K562 (cell line): Measurements from ENCODE around the gene GAB2. TPM values are rescaled to one million over a fixed set of nuclear protein-coding genes. Genes with fewer than 3 reads are reported as not detected.

Source experiments
- CTCFL ChIP-seq: IDR thresholded peaks from 2 replicates; pipeline ENCODE4 v1.6.1; 2011; ENCODE audit warnings: borderline replicate concordance, low read depth, mild to moderate bottlenecking, moderate library complexity, low read length; ENCODE audit not compliant: insufficient read depth, poor library complexity, severe bottlenecking
- DLX4 ChIP-seq: fragments of 250-450 bp; sonication (Bioruptor Pico); IDR thresholded peaks from 2 replicates; pipeline ENCODE4 v1.6.1; 2021; ENCODE audit warnings: mild to moderate bottlenecking
- E2F4 ChIP-seq: sonication (generic); formaldehyde crosslinking; IDR thresholded peaks from 2 replicates; pipeline ENCODE4 v1.8.0; 2022; ENCODE audit warnings: mild to moderate bottlenecking, low read depth, missing genetic modification reagents
- ILK ChIP-seq: fragments of 450-650 bp; IDR thresholded peaks from 2 replicates; pipeline ENCODE4 v1.6.1; 2016; ENCODE audit warnings: missing genetic modification characterization, low read depth, mild to moderate bottlenecking, missing compliant biosample characterization, moderate library complexity, borderline replicate concordance
- KDM2B ChIP-seq: fragments of 250-450 bp; sonication (Bioruptor Pico); IDR thresholded peaks from 2 replicates; pipeline ENCODE4 v1.8.0; 2021; ENCODE audit warnings: mild to moderate bottlenecking, moderate library complexity
- MEIS2 ChIP-seq: fragments of 450-650 bp; IDR thresholded peaks from 2 replicates; pipeline ENCODE4 v1.6.1; 2014; ENCODE audit warnings: mild to moderate bottlenecking; ENCODE audit not compliant: partially characterized antibody
- MXD1 ChIP-seq: fragments of 250-450 bp; sonication (Bioruptor Pico); IDR thresholded peaks from 2 replicates; pipeline ENCODE4 v1.8.0; 2021; ENCODE audit warnings: borderline replicate concordance, mild to moderate bottlenecking, moderate library complexity; ENCODE audit not compliant: poor library complexity, severe bottlenecking
- NCOA2 ChIP-seq, 2 experiments: fragments of 450-650 bp; IDR thresholded peaks; 2 replicates each; pipeline ENCODE4 v1.6.1; 2018; ENCODE audit warnings: mild to moderate bottlenecking in 2 of 2, moderate library complexity in 1 of 2; ENCODE audit not compliant: partially characterized antibody in 2 of 2
- RBBP5 ChIP-seq: fragments of 200-600 bp; sonication (generic); IDR thresholded peaks from 2 replicates; pipeline ENCODE4 v1.6.1; 2012; ENCODE audit warnings: borderline replicate concordance, mild to moderate bottlenecking, low read length, control low read depth, inconsistent platforms; ENCODE audit not compliant: insufficient read depth, poor library complexity, severe bottlenecking
- TEAD4 ChIP-seq, 2 experiments: sonication (generic) in 1 of 2; formaldehyde crosslinking in 1 of 2; IDR thresholded peaks; 2 replicates each; pipeline versions ENCODE4 v1.6.1 to v1.8.0; 2012 to 2022; ENCODE audit warnings: borderline replicate concordance in 1 of 2, inconsistent platforms in 1 of 2, low read length in 1 of 2, mild to moderate bottlenecking in 1 of 2, missing genetic modification reagents in 1 of 2
- YBX1 ChIP-seq: fragments of 450-650 bp; IDR thresholded peaks from 2 replicates; pipeline ENCODE4 v1.7.1; 2016; ENCODE audit warnings: mild to moderate bottlenecking
- ZKSCAN1 ChIP-seq: fragments of 150-350 bp; IDR thresholded peaks from 2 replicates; pipeline ENCODE4 v1.6.1; 2016; ENCODE audit warnings: low read depth, low read length
- ZNF143 ChIP-seq: sonication (generic); formaldehyde crosslinking; IDR thresholded peaks from 2 replicates; pipeline ENCODE4 v1.9.0; 2022; ENCODE audit warnings: mild to moderate bottlenecking, missing genetic modification reagents
- ZNF253 ChIP-seq: fragments of 250-450 bp; sonication (Bioruptor Pico); conservative IDR thresholded peaks from 2 replicates; pipeline ENCODE4 v1.6.1; 2021; ENCODE audit warnings: mild to moderate bottlenecking
- ZNF316 ChIP-seq: fragments of 450-650 bp; IDR thresholded peaks from 2 replicates; pipeline ENCODE4 v1.6.1; 2016
- ZNF609 ChIP-seq: sonication (generic); formaldehyde crosslinking; IDR thresholded peaks from 2 replicates; pipeline ENCODE4 v1.8.1; 2023; ENCODE audit warnings: missing genetic modification reagents, mild to moderate bottlenecking, borderline replicate concordance
- polyA plus RNA-seq, 8 experiments: library from polyadenylated mRNA; depleted of rRNA in 4 of 8; stranded (reverse) in 5 of 8; unstranded in 3 of 8; fragments of >200 nt; fragmentation: Nextera tagmentation in 2 of 8; fragmentation: Illumina TruSeq in 1 of 8; extraction: Ambion mirVana in 2 of 8; extraction: Trizol in 1 of 8; gene quantifications; 2 replicates each; pipeline versions ENCODE4 v1.2.1 to v1.2.3, GENCODE V29; 2011 to 2014; ENCODE audit warnings: inconsistent platforms in 1 of 8, missing spikeins in 1 of 8
- total RNA-seq, 7 experiments: library from RNA; depleted of rRNA in 6 of 7; stranded (reverse); fragments of >200 nt in 6 of 7; fragmentation: Illumina TruSeq in 2 of 7; extraction: Trizol in 2 of 7; gene quantifications; 2 replicates each; pipeline versions ENCODE4 v1.2.1 to v1.2.3, GENCODE V29; 2011 to 2021; ENCODE audit warnings: low replicate concordance in 1 of 7

The GAB2 gene
- total and polyA plus RNA-seq, 9 of the 15 experiments (the other 6 are each of a cell fraction or from before 2014, with no cell fraction given): 2.3 to 35.2 (median 16.1) TPM

- TF ChIP-seq CTCFL (no peak), ZNF609 (CRISPR knock-in tag) (no peak), TEAD4 (IDR thresholded peaks at IDR 0.05; ENCODE audit: low read length) (no peak), TEAD4 (CRISPR knock-in tag; IDR thresholded peaks at IDR 0.05; ENCODE audit: borderline replicate concordance) (no peak), RBBP5 (no peak), MEIS2 (peak; percentile 34), NCOA2 (IDR thresholded peaks at IDR 0.05; ENCODE audit: partially characterized antibody in 2 of 2) (no peak), ZNF253 (no peak), ZNF316 (peak; percentile 48; the same call in 1 of the 2 replicates), ZNF143 (CRISPR knock-in tag) (no peak), KDM2B (no peak), ZKSCAN1 (no peak), ILK (no peak), MXD1 (CRISPR knock-in tag) (no peak), DLX4 (CRISPR knock-in tag) (no peak), YBX1 (no peak), E2F4 (CRISPR knock-in tag) (no peak)
Observed at GRCh38 chr11:78351979-78352841, 65.4 kb downstream of the GAB2 start (continued).
